Measurements from ENCODE around the gene GPHN.
A peak's percentile ranks its signal among the peaks of the same experiment; 100 is the strongest.

- TF ChIP-seq CTCF (IDR thresholded peaks at IDR 0.05) (peak in 2 of 3 experiments; percentile 3 to 53), POLR2A (IDR thresholded peaks at IDR 0.05) (peak in 1 of 2 donors; percentile 76), POLR2AphosphoS5 (IDR thresholded peaks at IDR 0.05; ENCODE audit: insufficient read depth in 1 of 2, low read depth in 1 of 2) (peak; percentile 78 to 93)
Measured at GRCh38 chr14:66507722-66508546, at the start of gene GPHN.
